Stimulated activated CD8-positive, alpha-beta memory T cell treated with anti-CD3 and anti-CD28 coated beads, Interleukin-4, amount 100 ng/mL, for 48 hours (primary cell): ENCODE results near the gene SULT6B1.
"Not testable (repeated sequence)": the region's sequence is repeated elsewhere in the genome, so short reads cannot be mapped to it uniquely, and the experiment has no call there.

ENCODE experiments used
- DNase-seq: peaks from one replicate; pipeline ENCODE4 v3.0.0-alpha.2; 2020

The SULT6B1 gene

GRCh38 chr2:37188570-37188969 lies at the start of gene SULT6B1:
Gene SULT6B1, minus strand, starts transcription at chr2:37188670. Its CDS starts 30 bp downstream, at chr2:37188640.
- no peak for DNase-seq

GRCh38 chr2:37232131-37232933 lies 43.9 kb upstream of the SULT6B1 start:
- peak; percentile 38 for DNase-seq

- peak; percentile 93 for DNase-seq
Measured at GRCh38 chr2:37231241-37232130, 43.0 kb upstream of the SULT6B1 start, which contains the start of the genes CEBPZ and NDUFAF7. Gene CEBPZ, minus strand, starts transcription at chr2:37231596. Its CDS starts 29 bp downstream, at chr2:37231567. Gene NDUFAF7, plus strand, starts transcription at chr2:37231658. Its CDS starts 48 bp downstream, at chr2:37231706.

GRCh38 chr2:37230581-37230980 lies 42.1 kb upstream of the SULT6B1 start:
- DNase-seq = no peak

GRCh38 chr2:37228788-37229187 lies 40.3 kb upstream of the SULT6B1 start:
- no peak for DNase-seq

- DNase-seq = no peak
Measured at GRCh38 chr2:37226863-37227262, 38.4 kb upstream of the SULT6B1 start.

- DNase-seq = not testable (repeated sequence)
Measured at GRCh38 chr2:37225129-37225528, 36.7 kb upstream of the SULT6B1 start.

GRCh38 chr2:37224063-37224462 lies 35.6 kb upstream of the SULT6B1 start:
- no peak for DNase-seq

GRCh38 chr2:37223131-37223530 lies 34.7 kb upstream of the SULT6B1 start:
- no peak for DNase-seq

GRCh38 chr2:37219046-37219445 lies 30.6 kb upstream of the SULT6B1 start:
- DNase-seq = no peak

GRCh38 chr2:37215250-37215649 lies 26.8 kb upstream of the SULT6B1 start:
- DNase-seq = no peak

GRCh38 chr2:37211939-37212338 lies 23.5 kb upstream of the SULT6B1 start:
- DNase-seq = no peak

GRCh38 chr2:37211212-37211611 lies 22.7 kb upstream of the SULT6B1 start:
- no peak for DNase-seq

- not testable (repeated sequence) for DNase-seq
Measured at GRCh38 chr2:37206760-37207159, 18.3 kb upstream of the SULT6B1 start.

- no peak for DNase-seq
Measured at GRCh38 chr2:37205689-37206341, 17.3 kb upstream of the SULT6B1 start.

GRCh38 chr2:37205071-37205661 lies 16.7 kb upstream of the SULT6B1 start:
- DNase-seq = not testable (repeated sequence)

GRCh38 chr2:37203708-37204107 lies 15.2 kb upstream of the SULT6B1 start:
- no peak for DNase-seq

GRCh38 chr2:37201766-37202165 lies 13.3 kb upstream of the SULT6B1 start:
- peak; percentile 65 for DNase-seq

GRCh38 chr2:37201208-37201607 lies 12.7 kb upstream of the SULT6B1 start:
- no peak for DNase-seq

GRCh38 chr2:37198681-37199065 lies 10.2 kb upstream of the SULT6B1 start:
- no peak for DNase-seq

- DNase-seq = peak; percentile 95
Measured at GRCh38 chr2:37196320-37197195, 8.1 kb upstream of the SULT6B1 start, which contains the start of gene CEBPZOS. Gene CEBPZOS, plus strand, starts transcription at chr2:37196496. Its CDS starts 3,209 bp downstream, at chr2:37199705.
